ENCODE measurements around the gene MAPK10. TPM values are rescaled to one million over a fixed set of nuclear protein-coding genes. Genes with fewer than 3 reads are reported as not detected.

MAPK10 gene
- total RNA-seq, 2 donors from 2014 or later: 0.49 TPM; not detected in 1

- Mint-ChIP-seq H3K36me3 (ENCODE audit: insufficient read depth in 2 of 2) (no peaks in the 10 kb centered on the region), H3K4me3 (no peak overlapping the region), H3K4me1 (ENCODE audit: low read depth) (no peaks in the 10 kb centered on the region), H3K27me3 (ENCODE audit: low read depth) (no peaks in the 10 kb centered on the region), H3K27ac (no peak overlapping the region), H3K9me3 (no peaks in the 10 kb centered on the region)
- ATAC-seq (replicated peaks in 1 of 2): no peak
- no peak for DNase-seq
Observed at GRCh38 chr4:86250006-86250405, 109.8 kb downstream of the MAPK10 start.

- Mint-ChIP-seq H3K27me3 (ENCODE audit: low read depth) (no peaks in the 10 kb centered on the region), H3K36me3 (ENCODE audit: insufficient read depth in 2 of 2) (no peaks in the 10 kb centered on the region), H3K27ac (no peak overlapping the region), H3K9me3 (no peaks in the 10 kb centered on the region), H3K4me3 (no peak overlapping the region), H3K4me1 (ENCODE audit: low read depth) (no peaks in the 10 kb centered on the region)
- ATAC-seq (replicated peaks in 1 of 2) (no peak), DNase-seq (no peak)
Observed at GRCh38 chr4:86249074-86249473, 110.8 kb downstream of the MAPK10 start.

- H3K9me3 Mint-ChIP-seq: peaks cover 2 to 7% of the 10 kb centered on the region in 2 donors
- H3K27me3 Mint-ChIP-seq (ENCODE audit: low read depth): no peaks in the 10 kb centered on the region
- no peak overlapping the region for H3K27ac Mint-ChIP-seq
- ATAC-seq (replicated peaks in 1 of 2) (no peak), DNase-seq (no peak)
- H3K36me3 Mint-ChIP-seq (ENCODE audit: insufficient read depth in 2 of 2): no peaks in the 10 kb centered on the region
- H3K4me1 Mint-ChIP-seq (ENCODE audit: low read depth): no peaks in the 10 kb centered on the region
- H3K4me3 Mint-ChIP-seq: no peak overlapping the region
Observed at GRCh38 chr4:86247906-86248305, 111.9 kb downstream of the MAPK10 start.

- Mint-ChIP-seq H3K27ac (no peak overlapping the region), H3K27me3 (ENCODE audit: low read depth) (no peaks in the 10 kb centered on the region), H3K4me3 (no peak overlapping the region), H3K4me1 (ENCODE audit: low read depth) (no peaks in the 10 kb centered on the region), H3K36me3 (ENCODE audit: insufficient read depth in 2 of 2) (no peaks in the 10 kb centered on the region), H3K9me3 (peaks cover 2 to 7% of the 10 kb centered on the region in 2 donors)
- ATAC-seq (replicated peaks in 1 of 2) (no peak), DNase-seq (no peak)
Observed at GRCh38 chr4:86247320-86247719, 112.5 kb downstream of the MAPK10 start.

GRCh38 chr4:86243750-86244149 lies 116.1 kb downstream of the MAPK10 start:
- ATAC-seq (replicated peaks in 1 of 2): no peak
- H3K27me3 Mint-ChIP-seq (ENCODE audit: low read depth): no peaks in the 10 kb centered on the region

GRCh38 chr4:86242677-86243076 lies 117.2 kb downstream of the MAPK10 start:
- Mint-ChIP-seq H3K27me3 (ENCODE audit: low read depth) (no peaks in the 10 kb centered on the region), H3K36me3 (ENCODE audit: insufficient read depth in 2 of 2) (no peaks in the 10 kb centered on the region), H3K4me3 (no peak overlapping the region), H3K27ac (no peak overlapping the region), H3K4me1 (ENCODE audit: low read depth) (no peaks in the 10 kb centered on the region), H3K9me3 (peaks cover 15 to 17% of the 10 kb centered on the region in 2 donors)
- DNase-seq (no peak), ATAC-seq (replicated peaks in 1 of 2) (no peak)

More at GRCh38 chr4:86243750-86244149, 116.1 kb downstream of the MAPK10 start:
- Mint-ChIP-seq H3K36me3 (ENCODE audit: insufficient read depth in 2 of 2) (no peaks in the 10 kb centered on the region), H3K9me3 (peaks cover 7 to 11% of the 10 kb centered on the region in 2 donors), H3K4me3 (no peak overlapping the region), H3K27ac (no peak overlapping the region), H3K4me1 (ENCODE audit: low read depth) (no peaks in the 10 kb centered on the region)
- DNase-seq: no peak

GRCh38 chr4:86235549-86235948 lies 124.3 kb downstream of the MAPK10 start:
- Mint-ChIP-seq H3K4me1 (ENCODE audit: low read depth) (no peaks in the 10 kb centered on the region), H3K27me3 (ENCODE audit: low read depth) (no peaks in the 10 kb centered on the region), H3K9me3 (peaks cover 13 to 14% of the 10 kb centered on the region in 2 donors), H3K4me3 (no peak overlapping the region), H3K36me3 (ENCODE audit: insufficient read depth in 2 of 2) (no peaks in the 10 kb centered on the region), H3K27ac (no peak overlapping the region)
- ATAC-seq (replicated peaks in 1 of 2) (no peak), DNase-seq (no peak)

GRCh38 chr4:86233681-86234080 lies 126.2 kb downstream of the MAPK10 start:
- Mint-ChIP-seq H3K4me3 (no peak overlapping the region), H3K27me3 (ENCODE audit: low read depth) (no peaks in the 10 kb centered on the region), H3K36me3 (ENCODE audit: insufficient read depth in 2 of 2) (no peaks in the 10 kb centered on the region), H3K9me3 (peaks cover 7 to 10% of the 10 kb centered on the region in 2 donors), H3K27ac (no peak overlapping the region), H3K4me1 (ENCODE audit: low read depth) (no peaks in the 10 kb centered on the region)
- DNase-seq: no peak
- no peak for ATAC-seq (replicated peaks in 1 of 2)

- Mint-ChIP-seq H3K4me1 (ENCODE audit: low read depth) (no peaks in the 10 kb centered on the region), H3K4me3 (no peak overlapping the region), H3K27ac (no peak overlapping the region), H3K36me3 (ENCODE audit: insufficient read depth in 2 of 2) (no peaks in the 10 kb centered on the region), H3K27me3 (ENCODE audit: low read depth) (no peaks in the 10 kb centered on the region), H3K9me3 (peaks cover 4 to 6% of the 10 kb centered on the region in 2 donors)
- DNase-seq (no peak), ATAC-seq (replicated peaks in 1 of 2) (no peak)
Observed at GRCh38 chr4:86233090-86233489, 126.8 kb downstream of the MAPK10 start.

GRCh38 chr4:86223472-86223871 lies 136.4 kb downstream of the MAPK10 start:
- Mint-ChIP-seq H3K36me3 (ENCODE audit: insufficient read depth in 2 of 2) (no peaks in the 10 kb centered on the region), H3K27ac (no peak overlapping the region), H3K9me3 (peaks cover 0 to 1% of the 10 kb centered on the region in 2 donors), H3K4me1 (ENCODE audit: low read depth) (no peaks in the 10 kb centered on the region), H3K27me3 (ENCODE audit: low read depth) (no peaks in the 10 kb centered on the region), H3K4me3 (no peak overlapping the region)
- no peak for DNase-seq
- no peak for ATAC-seq (replicated peaks in 1 of 2)

GRCh38 chr4:86221002-86221401 lies 138.9 kb downstream of the MAPK10 start:
- no peaks in the 10 kb centered on the region for H3K27me3 Mint-ChIP-seq (ENCODE audit: low read depth)
- H3K4me1 Mint-ChIP-seq (ENCODE audit: low read depth): no peaks in the 10 kb centered on the region
- H3K4me3 Mint-ChIP-seq: no peak overlapping the region
- DNase-seq (no peak), ATAC-seq (replicated peaks in 1 of 2) (no peak)
- no peak overlapping the region for H3K27ac Mint-ChIP-seq
- no peaks in the 10 kb centered on the region for H3K36me3 Mint-ChIP-seq (ENCODE audit: insufficient read depth in 2 of 2)
- H3K9me3 Mint-ChIP-seq: peaks cover 0 to 1% of the 10 kb centered on the region in 2 donors

- DNase-seq (no peak), ATAC-seq (replicated peaks in 1 of 2) (no peak)
- Mint-ChIP-seq H3K4me1 (ENCODE audit: low read depth) (no peaks in the 10 kb centered on the region), H3K4me3 (no peak overlapping the region), H3K27me3 (ENCODE audit: low read depth) (no peaks in the 10 kb centered on the region), H3K36me3 (ENCODE audit: insufficient read depth in 2 of 2) (no peaks in the 10 kb centered on the region), H3K27ac (no peak overlapping the region), H3K9me3 (peaks cover 0 to 1% of the 10 kb centered on the region in 2 donors)
Observed at GRCh38 chr4:86220121-86220520, 139.7 kb downstream of the MAPK10 start.

- Mint-ChIP-seq H3K4me1 (ENCODE audit: low read depth) (no peaks in the 10 kb centered on the region), H3K4me3 (no peak overlapping the region), H3K27me3 (ENCODE audit: low read depth) (no peaks in the 10 kb centered on the region), H3K9me3 (peaks cover 1 to 2% of the 10 kb centered on the region in 2 donors), H3K36me3 (ENCODE audit: insufficient read depth in 2 of 2) (peaks cover under 1 to 3% of the 10 kb centered on the region in 2 donors), H3K27ac (no peak overlapping the region)
- ATAC-seq (replicated peaks in 1 of 2) (no peak), DNase-seq (no peak)
Observed at GRCh38 chr4:86218746-86219473, 140.9 kb downstream of the MAPK10 start.

GRCh38 chr4:86203176-86203575 lies 156.7 kb downstream of the MAPK10 start:
- Mint-ChIP-seq H3K27me3 (ENCODE audit: low read depth) (no peaks in the 10 kb centered on the region), H3K9me3 (no peaks in the 10 kb centered on the region)

More at GRCh38 chr4:86203176-86203575, 156.7 kb downstream of the MAPK10 start:
- DNase-seq (no peak), ATAC-seq (replicated peaks in 1 of 2) (no peak)
- Mint-ChIP-seq H3K36me3 (ENCODE audit: insufficient read depth in 2 of 2) (no peaks in the 10 kb centered on the region), H3K27ac (no peak overlapping the region), H3K4me1 (ENCODE audit: low read depth) (no peaks in the 10 kb centered on the region), H3K4me3 (no peak overlapping the region)
